Frontal cortex (tissue), 4 donors: Measurements from ENCODE around the gene PTPRD. TPM values are rescaled to one million over a fixed set of nuclear protein-coding genes. Genes with fewer than 3 reads are reported as not detected.
"Not testable (repeated sequence)": the region's sequence is repeated elsewhere in the genome, so short reads cannot be mapped to it uniquely, and the experiment has no call there.

Experiments
- DNase-seq, 2 donors: peaks; one replicate each; pipeline ENCODE4 v3.0.0; 2012; ENCODE audit warnings: low spot score in 2 of 2
- FAIRE-seq: peaks from 2 replicates; lab custom pipeline; 2012; peaks lifted over from hg19 to GRCh38; lab: Jason Lieb, UNC
- total RNA-seq: library from RNA; depleted of rRNA; stranded (reverse); fragments of >200 nt; gene quantifications from one replicate; pipeline ENCODE4 v1.2.3, GENCODE V29; 2014
- donor health status: control.
- donor health status: control.
- donor health status: control.

Gene PTPRD
- total RNA-seq, 1 donor from 2014 or later: 191 TPM

DNA sequence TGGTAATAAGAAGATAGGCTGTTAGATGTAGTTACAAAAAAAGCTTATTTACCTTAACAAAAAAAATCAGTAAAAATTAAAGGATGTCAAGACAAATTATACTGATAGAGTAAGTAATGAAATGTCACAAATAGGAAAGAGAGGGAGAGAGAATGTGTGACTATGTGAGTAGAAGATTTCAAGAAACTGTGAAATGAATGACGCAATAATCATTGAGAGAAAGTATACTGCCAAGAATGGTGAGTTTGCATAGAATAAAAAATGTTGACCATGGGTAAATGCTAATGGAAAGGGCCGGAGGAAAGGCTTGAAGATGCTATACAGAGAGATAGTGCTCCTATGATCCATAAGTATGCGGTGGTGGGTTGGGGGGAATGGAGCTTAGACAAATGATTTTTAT, 100.7 kb downstream of the PTPRD start:
- FAIRE-seq (no peak), DNase-seq (no peak)

DNA sequence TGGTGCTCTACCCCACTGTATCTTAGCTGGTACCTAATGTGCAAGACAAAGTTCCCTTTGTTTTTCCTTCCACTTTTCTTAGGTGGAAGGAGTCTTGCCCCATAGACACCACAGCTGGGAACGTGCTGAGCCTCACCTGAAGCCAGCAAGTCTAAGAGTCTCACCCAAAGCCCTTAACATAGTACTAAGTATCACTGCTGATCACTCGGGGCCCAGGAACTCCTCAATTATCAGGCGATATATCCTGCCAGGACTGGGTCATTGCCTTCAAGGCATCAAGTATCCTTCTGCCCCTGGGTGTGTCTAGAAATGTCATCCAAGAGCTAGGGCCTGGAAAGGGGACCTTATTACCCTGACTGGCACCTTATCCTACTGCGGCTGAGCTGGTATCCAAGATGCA, 123.9 kb downstream of the PTPRD start:
- DNase-seq (no peak), FAIRE-seq (no peak)

DNA sequence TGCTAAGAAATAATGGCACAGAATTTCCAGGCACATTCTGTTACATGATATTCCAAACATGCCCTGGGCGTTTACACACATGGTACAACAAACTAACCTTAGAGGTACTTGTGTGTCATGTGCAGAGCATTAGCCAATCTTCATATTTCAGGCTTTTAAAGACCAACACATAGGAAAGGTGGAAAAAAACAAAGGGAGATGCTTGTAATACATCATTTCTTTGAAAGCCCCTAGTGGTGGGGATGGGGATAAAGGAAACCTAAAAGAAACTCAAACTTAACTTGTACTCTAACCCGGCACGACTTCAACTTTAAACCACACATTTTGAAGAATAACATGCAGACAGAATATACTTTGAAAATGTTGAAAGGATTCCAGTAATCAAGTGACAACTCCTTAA, 133.6 kb downstream of the PTPRD start:
- DNase-seq: no peak
- no peak for FAIRE-seq

DNA sequence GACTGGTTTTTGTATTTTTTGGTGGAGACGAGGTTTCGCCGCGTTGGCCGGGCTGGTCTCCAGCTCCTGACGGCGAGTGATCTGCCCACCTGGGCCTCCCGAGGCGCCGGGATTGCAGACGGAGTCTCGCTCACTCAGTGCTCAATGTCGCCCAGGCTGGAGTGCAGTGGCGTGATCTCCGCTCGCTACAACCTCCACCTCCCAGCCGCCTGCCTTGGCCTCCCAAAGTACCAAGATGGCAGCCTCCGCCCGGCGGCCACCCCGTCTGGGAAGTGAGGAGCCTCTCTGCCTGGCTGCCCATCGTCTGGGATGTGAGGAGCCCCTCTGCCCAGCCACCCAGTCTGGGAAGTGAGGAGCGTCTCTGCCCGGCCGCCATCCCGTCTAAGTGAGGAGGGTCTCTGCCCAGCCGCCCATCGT, 163.6 kb downstream of the PTPRD start:
- FAIRE-seq, DNase-seq: not testable (repeated sequence)

DNA sequence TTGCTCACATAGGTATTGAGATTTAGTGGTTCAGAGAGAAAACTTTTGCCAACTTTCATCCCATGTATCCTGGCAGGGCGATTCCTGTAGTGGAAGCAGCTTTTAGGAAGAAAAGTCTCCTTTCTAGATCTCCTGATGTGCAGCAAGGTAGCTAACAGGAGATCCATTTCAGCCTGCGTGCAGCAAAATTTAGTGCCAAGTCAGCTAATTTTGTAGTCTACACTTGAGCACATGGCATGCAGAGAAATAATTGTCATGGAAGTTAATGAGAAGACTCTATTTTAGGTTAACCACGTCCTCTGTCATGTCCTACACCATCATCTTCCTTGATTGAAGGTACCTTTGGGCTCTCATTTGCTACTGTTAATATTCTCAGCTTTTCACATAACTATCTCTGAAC, 165.8 kb downstream of the PTPRD start:
- no peak for FAIRE-seq

DNA sequence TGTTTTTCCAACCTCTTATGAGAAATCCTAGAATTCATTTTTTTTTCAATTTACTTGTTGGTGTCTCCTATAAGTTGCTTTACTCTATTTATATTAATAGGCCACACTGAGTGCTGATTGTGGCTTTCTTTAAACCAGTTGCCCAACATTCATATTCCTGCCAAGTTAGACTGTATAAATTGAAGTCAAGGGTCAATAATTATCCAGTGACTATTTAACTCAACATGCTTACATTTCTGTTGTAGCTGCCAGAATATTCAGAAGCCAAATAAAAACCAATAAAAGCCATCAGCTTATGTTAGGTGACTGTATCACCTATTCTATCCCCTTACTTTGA, 169.0 kb downstream of the PTPRD start:
- FAIRE-seq: no peak
- no peak for DNase-seq

More for the DNA sequence above, 165.8 kb downstream of the PTPRD start:
- no peak for DNase-seq

DNA sequence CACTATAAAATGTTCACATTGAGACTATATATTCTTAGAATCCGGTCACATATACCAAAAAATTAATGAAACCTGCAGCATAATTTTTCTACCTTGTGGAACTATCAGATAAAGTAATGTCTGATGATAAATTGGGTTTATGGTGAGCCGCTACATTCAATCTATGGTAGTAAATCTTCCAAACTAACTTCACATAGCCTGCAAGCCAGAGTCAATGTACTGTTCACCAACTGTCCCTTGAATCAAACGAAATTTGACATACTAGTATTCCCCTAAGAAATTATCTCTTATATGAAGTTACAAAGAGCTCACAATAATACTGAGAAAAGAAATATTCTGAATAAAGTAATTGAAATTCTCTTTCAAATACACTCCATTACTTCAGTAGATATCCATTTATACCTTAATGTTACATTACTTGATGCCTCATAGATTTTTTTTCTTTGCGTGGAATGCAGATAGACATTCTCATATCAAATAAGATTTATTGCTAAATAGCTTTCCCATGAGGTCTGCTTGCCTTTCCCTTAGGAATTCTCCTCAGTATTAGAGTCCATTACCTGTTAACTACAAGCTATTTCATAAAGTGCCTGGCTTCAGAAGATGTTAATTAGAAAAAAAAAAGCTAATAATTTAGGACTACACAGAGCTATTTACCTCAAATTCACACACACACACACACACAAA, 169.5 kb downstream of the PTPRD start:
- FAIRE-seq: no peak
- DNase-seq: no peak

DNA sequence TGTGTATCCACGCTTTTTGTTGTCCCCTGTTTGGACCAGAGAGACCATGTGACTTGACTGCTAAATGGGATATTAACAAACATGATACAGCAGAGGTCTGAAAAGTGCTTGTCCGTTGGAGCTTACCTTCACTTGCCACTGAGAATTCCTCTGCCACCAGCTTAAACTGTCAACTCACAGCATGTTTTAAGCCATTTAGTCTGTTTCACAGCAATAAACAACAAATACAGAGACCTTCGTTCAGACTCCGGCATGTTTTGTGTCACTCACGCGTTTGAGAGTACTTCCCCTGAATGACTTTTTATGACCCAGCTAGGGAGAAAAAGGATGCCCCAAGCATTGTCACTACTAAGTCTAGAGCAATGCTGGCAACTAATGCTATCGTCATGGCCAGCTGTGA, 173.8 kb downstream of the PTPRD start:
- no peak for FAIRE-seq
- no peak for DNase-seq

DNA sequence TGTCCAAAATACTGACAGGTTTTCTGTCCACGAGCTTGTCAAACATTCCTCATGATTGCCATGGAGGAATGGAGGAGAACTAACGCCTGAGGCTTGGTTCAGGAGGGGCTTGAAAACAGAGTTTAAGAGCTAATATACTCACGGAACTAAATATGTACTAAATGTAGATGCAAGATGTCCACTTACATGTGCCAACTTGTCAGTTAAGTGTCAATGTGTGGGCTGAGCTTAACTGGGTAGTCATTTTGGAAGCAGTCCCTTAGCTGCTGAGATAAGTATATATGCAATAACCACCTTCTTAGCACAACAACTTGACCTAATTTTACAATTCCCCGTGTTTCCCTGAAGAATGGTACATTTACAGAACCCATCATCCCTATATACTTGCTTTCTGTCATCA, 176.0 kb downstream of the PTPRD start:
- FAIRE-seq (no peak), DNase-seq (no peak)

DNA sequence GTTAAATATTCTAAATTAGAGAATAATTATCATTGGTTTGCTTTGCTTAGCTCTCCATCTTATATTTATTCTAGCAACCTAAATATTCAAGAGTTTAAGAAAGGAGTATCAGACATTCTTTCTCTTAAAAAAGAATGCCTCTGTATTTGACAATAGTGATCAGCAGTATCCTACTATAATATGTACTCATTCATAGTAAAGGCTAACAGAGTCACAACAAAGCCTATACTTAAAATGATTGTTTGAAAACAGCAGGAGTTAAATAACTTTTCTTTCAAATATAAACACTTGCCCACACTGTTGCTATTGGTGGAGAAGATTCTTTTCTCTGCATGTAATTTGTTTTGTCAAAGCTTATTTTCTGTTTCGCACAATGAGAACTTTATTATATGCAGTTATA, 178.4 kb downstream of the PTPRD start:
- DNase-seq (no peak), FAIRE-seq (no peak)

DNA sequence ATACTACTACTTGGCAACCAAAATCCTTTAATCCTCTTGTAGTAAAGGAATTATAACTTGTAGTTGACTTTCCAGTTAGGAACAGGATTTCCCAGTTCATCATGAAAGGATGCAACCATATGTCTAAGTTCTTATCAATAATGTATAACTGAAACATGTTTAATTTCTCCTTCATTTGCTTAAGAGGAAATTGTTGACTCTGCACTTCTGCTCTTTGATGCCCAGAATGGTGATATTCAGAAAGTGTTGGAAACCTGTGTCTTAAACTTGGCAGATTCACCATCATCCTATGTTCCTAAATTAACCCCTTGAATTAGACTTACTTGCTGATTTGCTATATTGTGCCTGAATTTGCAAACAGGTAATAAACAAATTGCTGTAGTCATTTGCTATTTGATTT, 201.5 kb downstream of the PTPRD start:
- FAIRE-seq (no peak), DNase-seq (no peak)

DNA sequence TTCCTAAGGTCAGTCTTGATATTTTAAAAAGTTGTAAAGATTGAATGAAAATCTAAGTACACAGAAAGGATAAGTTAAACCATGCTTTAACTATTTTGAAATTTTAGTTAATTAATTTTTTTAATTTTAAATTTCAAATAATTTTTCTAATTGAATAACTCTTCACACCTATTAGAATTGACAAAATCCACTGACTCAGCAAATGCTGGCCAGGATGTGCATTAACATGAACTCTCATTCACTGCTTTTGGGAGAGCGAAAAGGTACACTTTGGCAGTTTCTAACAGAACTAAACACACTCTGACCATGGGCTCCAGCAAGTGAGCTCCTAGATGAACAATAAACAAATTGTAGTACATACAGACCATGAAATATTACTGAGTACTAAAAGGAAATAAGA, 209.5 kb downstream of the PTPRD start:
- DNase-seq (no peak), FAIRE-seq (peak; percentile 3)

DNA sequence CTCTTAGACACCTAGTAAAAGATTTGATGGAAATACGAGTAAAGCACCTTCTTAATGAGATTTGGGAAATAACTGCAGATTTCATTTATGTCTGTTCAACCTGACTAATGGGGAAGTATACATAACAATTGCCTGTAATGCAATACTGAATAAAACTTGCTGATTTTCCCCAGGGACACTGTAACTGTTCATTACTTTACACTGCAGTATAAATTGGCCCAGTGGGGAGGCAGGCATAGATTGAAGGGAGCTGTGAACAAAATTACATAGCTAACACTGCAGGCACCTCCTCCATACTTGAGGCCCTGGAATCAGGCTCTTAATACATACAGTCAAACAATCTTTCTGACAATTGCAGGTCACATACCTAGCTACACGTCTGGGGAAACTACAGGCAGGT, 216.2 kb downstream of the PTPRD start:
- DNase-seq (no peak), FAIRE-seq (no peak)

DNA sequence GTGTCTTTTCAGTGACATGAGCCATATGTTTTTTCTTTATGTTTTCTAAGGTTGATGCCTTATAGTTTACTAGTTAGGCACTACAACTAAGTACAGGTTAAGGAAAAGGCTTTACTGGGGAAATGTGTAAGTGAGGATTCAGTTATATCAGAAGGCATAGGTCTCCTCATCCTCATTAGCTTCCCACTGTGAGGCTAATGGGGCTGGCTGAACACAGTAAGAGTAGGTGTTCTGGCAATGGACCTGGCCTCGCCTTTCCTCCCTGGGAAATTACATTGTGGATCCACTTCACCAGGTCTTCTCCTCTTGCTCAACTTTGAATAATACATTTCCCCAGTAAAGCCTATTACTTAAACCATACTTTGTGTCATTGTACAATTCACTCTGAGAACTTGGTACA, 225.5 kb downstream of the PTPRD start:
- DNase-seq (no peak), FAIRE-seq (no peak)

DNA sequence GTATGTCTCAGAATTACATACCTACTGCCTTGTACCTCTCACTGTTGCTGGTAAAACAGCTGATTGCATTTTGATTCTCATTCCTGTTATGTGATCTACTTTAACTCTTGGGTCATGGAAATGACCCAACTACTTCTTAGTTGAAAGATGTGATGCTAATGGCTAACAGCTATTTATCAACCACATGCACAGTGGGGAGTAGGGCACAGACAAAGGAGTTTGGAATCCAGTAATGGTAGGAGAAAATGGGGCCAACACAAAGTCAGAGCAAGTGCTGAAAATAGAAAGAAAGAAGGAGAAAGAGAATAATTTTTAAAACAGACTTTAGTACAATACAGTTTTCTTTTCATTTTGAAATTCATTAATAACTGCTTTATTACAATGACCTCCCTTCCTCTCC, 241.0 kb downstream of the PTPRD start:
- DNase-seq (no peak), FAIRE-seq (no peak)

DNA sequence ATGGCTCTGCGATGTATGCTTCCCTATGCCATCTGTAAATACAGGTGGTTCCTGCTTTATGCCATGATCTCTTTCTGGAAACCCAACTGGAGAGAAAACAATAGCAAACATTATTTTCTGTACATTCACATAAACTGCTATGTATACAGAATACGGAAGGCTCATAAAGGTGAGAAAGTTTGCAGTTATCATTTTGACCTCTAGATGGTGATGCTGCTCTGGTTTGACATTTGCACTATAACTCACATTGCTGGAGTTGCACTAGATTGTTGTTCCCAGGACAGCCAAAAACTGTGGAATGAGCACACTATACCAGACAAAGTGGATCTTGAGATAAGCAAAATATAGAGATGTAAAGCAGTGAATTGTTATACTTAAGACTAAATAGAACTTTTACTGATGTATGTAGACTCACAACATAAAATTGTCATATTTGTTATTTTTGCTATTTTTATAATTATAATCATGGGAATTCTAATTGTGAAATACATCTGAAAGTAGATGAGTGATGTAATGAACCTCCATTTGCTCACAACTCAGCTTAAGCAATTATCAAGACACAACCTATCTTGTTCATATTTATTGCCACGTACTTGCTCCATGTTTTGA, 246.5 kb downstream of the PTPRD start:
- FAIRE-seq (no peak), DNase-seq (no peak)

DNA sequence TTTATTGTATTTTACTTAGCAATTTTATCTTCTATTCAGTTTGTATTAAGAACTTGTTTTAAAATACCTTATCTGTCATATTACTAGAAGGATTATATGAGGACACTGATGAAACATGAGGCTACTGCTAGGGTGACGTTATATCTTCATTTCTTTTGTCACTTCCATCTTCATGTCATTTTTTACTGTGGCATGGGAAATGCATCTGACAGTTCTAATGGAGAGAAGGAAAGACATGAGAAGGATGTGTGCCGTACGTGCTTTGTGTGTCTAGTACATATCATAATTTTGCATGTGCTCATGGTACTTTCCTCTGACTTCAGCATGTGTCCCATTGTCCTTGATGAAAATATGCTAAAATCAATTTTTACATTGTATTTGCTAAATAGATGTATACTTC, 258.2 kb downstream of the PTPRD start:
- FAIRE-seq: no peak

DNA sequence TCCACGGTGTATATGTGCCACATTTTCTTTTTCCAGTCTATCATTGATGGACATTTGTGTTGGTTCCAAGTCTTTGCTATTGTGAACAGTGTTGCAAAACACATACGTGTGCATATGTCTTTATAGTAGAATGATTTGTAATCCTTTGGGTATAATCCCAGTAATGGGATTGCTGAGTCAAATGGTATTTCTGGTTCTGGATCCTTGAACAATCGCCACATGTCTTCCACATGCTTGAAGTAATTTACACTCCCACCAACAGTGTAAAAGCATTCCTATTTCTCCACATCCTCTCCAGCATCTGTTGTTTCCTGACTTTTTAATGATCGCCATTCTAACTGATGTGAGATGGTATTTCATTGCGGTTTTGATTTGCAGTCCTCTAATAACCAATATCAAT, 267.2 kb downstream of the PTPRD start:
- not testable (repeated sequence) for FAIRE-seq, DNase-seq

More for the DNA sequence above, 258.2 kb downstream of the PTPRD start:
- no peak for DNase-seq

DNA sequence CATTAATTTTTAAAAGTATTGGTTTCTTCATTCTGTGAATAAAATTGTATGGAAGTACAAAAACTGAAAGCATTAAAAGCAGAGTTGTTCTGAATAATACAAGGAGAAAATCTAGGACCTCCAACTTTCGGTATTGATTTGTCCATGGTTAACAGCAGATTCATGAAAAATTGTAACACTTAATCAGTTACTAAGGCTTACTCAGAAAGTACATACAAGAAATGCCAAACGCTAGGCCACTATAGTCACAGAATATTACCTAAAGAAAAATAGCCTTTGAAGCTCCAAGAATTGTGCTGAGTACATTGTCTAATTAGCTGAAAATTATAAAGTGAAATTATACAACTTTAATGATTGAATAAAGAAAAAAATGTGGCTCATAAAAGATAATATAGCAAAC, 271.7 kb downstream of the PTPRD start:
- FAIRE-seq: no peak
- no peak for DNase-seq

DNA sequence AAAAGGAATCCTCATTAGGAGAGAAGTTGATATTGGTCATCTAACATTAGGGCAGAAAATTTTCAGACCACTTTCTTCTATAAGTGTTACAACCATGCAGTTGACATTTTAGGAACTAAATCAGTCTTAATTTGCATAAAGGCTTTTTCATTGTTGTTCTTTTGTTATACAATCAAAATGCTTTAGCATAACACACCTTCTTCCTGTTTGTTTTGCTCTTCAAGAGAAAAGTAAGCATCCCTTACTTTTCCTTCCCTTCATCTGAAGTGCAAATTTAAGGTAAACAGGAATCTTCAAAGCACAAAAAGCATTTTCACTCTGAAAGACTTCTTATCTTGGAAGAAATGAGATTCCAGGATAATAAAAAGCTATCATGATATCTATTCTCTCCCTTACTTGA, 273.6 kb downstream of the PTPRD start:
- DNase-seq (no peak), FAIRE-seq (no peak)

DNA sequence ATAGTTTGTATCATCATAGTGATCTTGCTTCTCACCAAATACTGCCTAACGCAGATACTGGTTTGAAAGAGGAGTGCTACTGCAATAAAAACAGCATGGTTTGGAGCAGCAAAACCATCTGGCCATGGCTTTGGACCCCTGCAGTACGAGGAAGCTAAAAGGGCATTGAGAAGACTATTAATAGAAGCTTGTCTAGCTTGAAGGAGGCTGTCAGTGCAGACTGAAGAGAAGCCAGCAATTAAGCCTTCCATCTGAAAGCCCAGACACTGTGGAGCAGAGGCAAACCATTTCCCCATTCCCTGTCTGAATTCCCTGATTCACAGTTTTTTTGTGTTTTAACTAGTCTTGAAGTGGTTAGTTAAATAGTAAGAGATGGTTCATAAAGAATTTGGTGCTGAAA, 281.6 kb downstream of the PTPRD start:
- FAIRE-seq (no peak), DNase-seq (no peak)

DNA sequence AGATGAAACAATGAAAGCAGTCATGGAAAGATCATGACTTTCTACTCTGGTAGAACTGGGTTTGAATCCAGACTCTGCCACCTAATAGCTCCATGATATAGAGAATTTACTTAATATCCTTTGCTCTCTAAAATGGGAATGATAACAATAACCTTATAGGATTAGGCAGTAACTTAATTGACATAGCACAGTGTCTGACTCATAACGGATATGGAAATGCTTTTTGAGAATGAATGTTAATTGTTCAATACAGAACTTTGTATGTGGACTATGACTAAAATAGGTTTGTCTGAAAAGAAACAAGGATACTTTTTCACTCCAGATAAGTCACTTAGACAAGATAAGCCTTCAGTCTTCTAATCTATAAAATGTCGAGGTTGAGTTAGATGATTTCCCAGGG, 330.7 kb downstream of the PTPRD start:
- FAIRE-seq: no peak
- no peak for DNase-seq
